ENCODE results near the gene UGT1A4.

GRCh38 chr2:233792720-233793119 lies 74.2 kb downstream of the UGT1A4 start:
- no peak for TF ChIP-seq CTCF (IDR thresholded peaks at IDR 0.05)
- TF ChIP-seq POLR2A (IDR thresholded peaks at IDR 0.05): no peak

Data from Peyer's patch (tissue), 4 donors.